Glutamatergic neuron (in vitro differentiated cells): Measurements from ENCODE around the gene SLC28A2. TPM values are rescaled to one million over a fixed set of nuclear protein-coding genes. Genes with fewer than 3 reads are reported as not detected.

Experiments
- DNase-seq: peaks from one replicate; pipeline ENCODE4 v3.0.0; 2022
- H3K27ac Mint-ChIP-seq: one replicate; pipeline ENCODE4 v1.8.0; 2020; ENCODE audit warnings: mild to moderate bottlenecking, mixed read lengths, inconsistent platforms; ENCODE audit not compliant: unreplicated experiment
- H3K27me3 Mint-ChIP-seq: one replicate; pipeline ENCODE4 v1.8.0; 2020; ENCODE audit warnings: mild to moderate bottlenecking, moderate library complexity, mixed read lengths, inconsistent platforms; ENCODE audit not compliant: unreplicated experiment
- H3K36me3 Mint-ChIP-seq: one replicate; pipeline ENCODE4 v1.8.0; 2020; ENCODE audit warnings: mild to moderate bottlenecking, mixed read lengths, inconsistent platforms; ENCODE audit not compliant: unreplicated experiment
- H3K4me1 Mint-ChIP-seq: one replicate; pipeline ENCODE4 v1.8.0; 2020; ENCODE audit warnings: mild to moderate bottlenecking, low read depth, mixed read lengths, inconsistent platforms; ENCODE audit not compliant: unreplicated experiment
- H3K4me3 Mint-ChIP-seq: one replicate; pipeline ENCODE4 v1.8.0; 2020; ENCODE audit warnings: mild to moderate bottlenecking, mixed read lengths, inconsistent platforms; ENCODE audit not compliant: unreplicated experiment
- H3K9me3 Mint-ChIP-seq: one replicate; pipeline ENCODE4 v1.8.0; 2020; ENCODE audit warnings: mild to moderate bottlenecking, moderate library complexity, mixed read lengths, inconsistent platforms; ENCODE audit not compliant: unreplicated experiment
- total RNA-seq: library from RNA; stranded (reverse); fragmentation: NEBNext Ultra II Directional; extraction: Animal tissue kit (Norgen Biotek cat#: 25700); gene quantifications from one replicate; pipeline ENCODE4 v1.2.1, GENCODE V29; 2021; ENCODE audit not compliant: unreplicated experiment
- TF ChIP-seq, protein P1 (sequence below): fragments of 200-600 bp; sonication (generic); IDR thresholded peaks from one replicate; pipeline ENCODE4 v1.5.0; 2021; ENCODE audit not compliant: partially characterized antibody, unreplicated experiment

SLC28A2 gene
- total RNA-seq, 1 donor from 2014 or later, result not detected

GRCh38 chr15:45326280-45326679 is 74.2 kb downstream of the SLC28A2 start:
- DNase-seq, result no peak

GRCh38 chr15:45326741-45327140 is 74.7 kb downstream of the SLC28A2 start:
- H3K27me3 Mint-ChIP-seq, result no peaks in the 10 kb centered on the region
- no peaks in the 10 kb centered on the region for H3K4me1 Mint-ChIP-seq
- peaks cover 1% of the 10 kb centered on the region for H3K9me3 Mint-ChIP-seq
- H3K36me3 Mint-ChIP-seq, result no peaks in the 10 kb centered on the region
- no peak overlapping the region for H3K4me3 Mint-ChIP-seq
- TF ChIP-seq, protein P1, sequence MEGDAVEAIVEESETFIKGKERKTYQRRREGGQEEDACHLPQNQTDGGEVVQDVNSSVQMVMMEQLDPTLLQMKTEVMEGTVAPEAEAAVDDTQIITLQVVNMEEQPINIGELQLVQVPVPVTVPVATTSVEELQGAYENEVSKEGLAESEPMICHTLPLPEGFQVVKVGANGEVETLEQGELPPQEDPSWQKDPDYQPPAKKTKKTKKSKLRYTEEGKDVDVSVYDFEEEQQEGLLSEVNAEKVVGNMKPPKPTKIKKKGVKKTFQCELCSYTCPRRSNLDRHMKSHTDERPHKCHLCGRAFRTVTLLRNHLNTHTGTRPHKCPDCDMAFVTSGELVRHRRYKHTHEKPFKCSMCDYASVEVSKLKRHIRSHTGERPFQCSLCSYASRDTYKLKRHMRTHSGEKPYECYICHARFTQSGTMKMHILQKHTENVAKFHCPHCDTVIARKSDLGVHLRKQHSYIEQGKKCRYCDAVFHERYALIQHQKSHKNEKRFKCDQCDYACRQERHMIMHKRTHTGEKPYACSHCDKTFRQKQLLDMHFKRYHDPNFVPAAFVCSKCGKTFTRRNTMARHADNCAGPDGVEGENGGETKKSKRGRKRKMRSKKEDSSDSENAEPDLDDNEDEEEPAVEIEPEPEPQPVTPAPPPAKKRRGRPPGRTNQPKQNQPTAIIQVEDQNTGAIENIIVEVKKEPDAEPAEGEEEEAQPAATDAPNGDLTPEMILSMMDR, result no peak
- no peak overlapping the region for H3K27ac Mint-ChIP-seq
- no peak for DNase-seq

More at GRCh38 chr15:45326280-45326679, 74.2 kb downstream of the SLC28A2 start:
- Mint-ChIP-seq H3K27me3 (no peaks in the 10 kb centered on the region), H3K36me3 (no peaks in the 10 kb centered on the region), H3K4me3 (no peak overlapping the region), H3K9me3 (peaks cover 1% of the 10 kb centered on the region), H3K27ac (no peak overlapping the region), H3K4me1 (no peaks in the 10 kb centered on the region)
- TF ChIP-seq, protein P1, result no peak

Other genes starting within 250 kb of the SLC28A2 start
- 29.1 TPM for gene SORD, start 229.0 kb upstream of the SLC28A2 start, total RNA-seq
- not detected for gene DUOX2, start 138.1 kb upstream of the SLC28A2 start, total RNA-seq
- gene DUOXA2, start 137.9 kb upstream of the SLC28A2 start, total RNA-seq, result not detected
- not detected for gene DUOXA1, start 122.4 kb upstream of the SLC28A2 start, total RNA-seq
- gene DUOX1, start 122.2 kb upstream of the SLC28A2 start, total RNA-seq, result not detected
- gene SHF, start 64.3 kb upstream of the SLC28A2 start, total RNA-seq, result 309 TPM
- 51.2 TPM for gene GATM, start 126.3 kb downstream of the SLC28A2 start, total RNA-seq